Cardiac muscle cell (in vitro differentiated cells and primary cell): ENCODE measurements around the gene ADORA2B. TPM values are rescaled to one million over a fixed set of nuclear protein-coding genes. Genes with fewer than 3 reads are reported as not detected.

Experiments
- DNase-seq, 2 donors: peaks; one replicate each; pipeline versions ENCODE4 v3.0.0 to v3.0.0-alpha.2; 2010 to 2017; ENCODE audit warnings: low read depth in 1 of 2, low spot score in 1 of 2
- H3K27ac ChIP-seq: fragments of 200-600 bp; sonication (generic); 2 replicates; pipeline ENCODE4 v1.5.1; 2016
- H3K27me3 ChIP-seq: fragments of 200-600 bp; sonication (generic); 2 replicates; pipeline ENCODE4 v1.6.0; 2016; ENCODE audit warnings: control low read depth
- H3K36me3 ChIP-seq: fragments of 200-600 bp; sonication (generic); 2 replicates; pipeline ENCODE4 v1.5.1; 2016; ENCODE audit warnings: control low read depth
- H3K4me1 ChIP-seq: fragments of 200-600 bp; sonication (generic); 2 replicates; pipeline ENCODE4 v1.8.1; 2017; ENCODE audit warnings: low read depth, mild to moderate bottlenecking, mixed run types
- H3K4me3 ChIP-seq: fragments of 200-600 bp; sonication (generic); 2 replicates; pipeline ENCODE4 v1.5.1; 2016; ENCODE audit warnings: mild to moderate bottlenecking
- H3K9me3 ChIP-seq: fragments of 200-600 bp; sonication (generic); 2 replicates; pipeline ENCODE4 v1.5.1; 2017; ENCODE audit warnings: low read depth, mild to moderate bottlenecking, control low read depth
- polyA plus RNA-seq: library from polyadenylated mRNA; unstranded; fragments of >200 nt; fragmentation: Nextera tagmentation; extraction: Ambion mirVana; gene quantifications from 2 replicates; pipeline ENCODE4 v1.2.1, GENCODE V29; 2016
- total RNA-seq: library from RNA; depleted of rRNA; stranded (reverse); fragments of >200 nt; gene quantifications from 2 replicates; pipeline ENCODE4 v1.2.3, GENCODE V29; 2016
- TF ChIP-seq, protein P1 (sequence below): IDR thresholded peaks from 2 replicates; pipeline ENCODE4 v1.5.1; 2012; ENCODE audit warnings: low read depth, mild to moderate bottlenecking, low read length

Gene ADORA2B
- total and polyA plus RNA-seq, 2 experiments from 2014 or later = 10.5 to 11.6 TPM

DNA sequence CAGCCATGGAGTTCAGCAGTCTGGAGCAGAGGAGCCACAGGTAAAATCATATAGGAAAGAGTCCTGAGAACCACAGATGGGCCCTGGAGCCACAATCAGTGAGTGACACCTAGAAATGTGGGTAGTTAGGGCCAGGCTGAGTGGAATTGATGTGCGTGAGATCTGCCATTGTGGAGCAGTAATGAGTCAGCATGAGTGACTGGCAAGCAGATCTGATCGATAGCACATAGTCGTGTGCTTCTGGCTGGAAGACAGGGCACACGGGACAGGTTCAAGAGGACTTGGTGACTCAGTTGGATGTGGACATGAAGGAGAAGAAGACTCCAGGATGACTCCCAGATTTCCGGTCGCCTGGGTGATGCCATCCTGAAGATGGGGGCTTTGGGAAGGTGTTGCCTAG lies 12.3 kb downstream of the ADORA2B start:
- no peaks in the 10 kb centered on the region for H3K27me3 ChIP-seq
- H3K4me3 ChIP-seq = no peak overlapping the region
- TF ChIP-seq, protein P1, sequence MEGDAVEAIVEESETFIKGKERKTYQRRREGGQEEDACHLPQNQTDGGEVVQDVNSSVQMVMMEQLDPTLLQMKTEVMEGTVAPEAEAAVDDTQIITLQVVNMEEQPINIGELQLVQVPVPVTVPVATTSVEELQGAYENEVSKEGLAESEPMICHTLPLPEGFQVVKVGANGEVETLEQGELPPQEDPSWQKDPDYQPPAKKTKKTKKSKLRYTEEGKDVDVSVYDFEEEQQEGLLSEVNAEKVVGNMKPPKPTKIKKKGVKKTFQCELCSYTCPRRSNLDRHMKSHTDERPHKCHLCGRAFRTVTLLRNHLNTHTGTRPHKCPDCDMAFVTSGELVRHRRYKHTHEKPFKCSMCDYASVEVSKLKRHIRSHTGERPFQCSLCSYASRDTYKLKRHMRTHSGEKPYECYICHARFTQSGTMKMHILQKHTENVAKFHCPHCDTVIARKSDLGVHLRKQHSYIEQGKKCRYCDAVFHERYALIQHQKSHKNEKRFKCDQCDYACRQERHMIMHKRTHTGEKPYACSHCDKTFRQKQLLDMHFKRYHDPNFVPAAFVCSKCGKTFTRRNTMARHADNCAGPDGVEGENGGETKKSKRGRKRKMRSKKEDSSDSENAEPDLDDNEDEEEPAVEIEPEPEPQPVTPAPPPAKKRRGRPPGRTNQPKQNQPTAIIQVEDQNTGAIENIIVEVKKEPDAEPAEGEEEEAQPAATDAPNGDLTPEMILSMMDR = no peak
- H3K36me3 ChIP-seq = no peaks in the 10 kb centered on the region
- H3K9me3 ChIP-seq = no peaks in the 10 kb centered on the region
- H3K27ac ChIP-seq = no peak overlapping the region
- H3K4me1 ChIP-seq = no peaks in the 10 kb centered on the region
- no peak for DNase-seq

DNA sequence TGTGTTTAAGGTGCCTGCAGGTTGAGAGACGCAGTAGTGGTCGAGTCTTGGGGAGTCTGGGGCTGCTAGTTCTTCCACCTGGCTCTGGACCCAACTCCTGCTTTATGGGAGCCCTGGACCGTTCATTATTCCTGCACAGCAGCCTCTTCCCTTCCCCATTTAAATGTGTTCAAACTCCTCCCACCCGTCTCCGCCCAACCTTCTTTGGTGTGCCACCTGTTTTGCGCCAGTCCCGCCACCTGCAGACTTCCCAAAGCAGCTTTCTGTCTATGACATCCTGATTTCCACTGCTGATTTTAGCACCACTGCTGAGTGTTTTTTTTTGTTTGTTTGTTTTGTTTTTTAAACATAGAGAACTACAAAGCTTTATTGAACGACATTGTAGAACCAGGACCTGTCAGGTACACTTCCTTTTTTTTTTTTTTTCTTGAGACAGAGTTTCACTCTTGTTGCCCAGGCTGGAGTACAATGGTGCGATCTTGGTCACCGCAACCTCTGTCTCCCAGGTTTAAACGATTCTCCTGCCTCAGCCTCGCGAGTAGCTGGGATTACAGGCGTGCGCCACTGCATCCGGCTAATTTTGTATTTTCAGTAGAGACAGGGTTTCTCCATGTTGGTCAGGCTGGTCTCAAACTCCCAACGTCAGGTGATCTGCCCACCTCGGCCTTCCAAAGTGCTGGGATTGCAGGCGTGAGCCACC lies 12.8 kb downstream of the ADORA2B start:
- TF ChIP-seq, protein P1 = no peak

DNA sequence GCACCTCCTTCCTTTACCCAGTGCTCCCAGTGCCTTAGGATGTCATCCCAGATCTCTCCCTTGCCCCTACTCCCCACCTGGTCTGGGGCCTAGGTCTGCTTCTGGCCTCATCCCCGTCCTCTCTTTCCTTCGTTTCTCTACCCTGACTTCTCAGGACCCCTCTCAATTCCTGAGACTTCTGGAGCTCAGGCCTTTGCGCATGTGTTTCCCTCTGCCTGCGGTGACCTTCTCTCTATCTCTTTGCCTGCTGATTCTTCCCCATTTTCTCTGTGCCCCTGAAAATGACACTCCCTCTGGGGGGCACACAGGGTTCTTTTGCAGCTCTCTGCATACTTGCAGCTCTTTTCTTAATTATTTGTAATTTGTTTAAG lies 13.5 kb downstream of the ADORA2B start:
- H3K27me3 ChIP-seq = no peaks in the 10 kb centered on the region
- H3K4me3 ChIP-seq = no peak overlapping the region
- H3K36me3 ChIP-seq = no peaks in the 10 kb centered on the region
- no peaks in the 10 kb centered on the region for H3K9me3 ChIP-seq
- TF ChIP-seq, protein P1 = no peak
- DNase-seq = no peak
- H3K27ac ChIP-seq = no peak overlapping the region
- H3K4me1 ChIP-seq = no peaks in the 10 kb centered on the region

More for the DNA sequence above, 12.8 kb downstream of the ADORA2B start:
- no peaks in the 10 kb centered on the region for H3K36me3 ChIP-seq
- DNase-seq = no peak
- no peaks in the 10 kb centered on the region for H3K27me3 ChIP-seq
- H3K4me1 ChIP-seq = no peaks in the 10 kb centered on the region
- no peak overlapping the region for H3K4me3 ChIP-seq
- H3K9me3 ChIP-seq = no peaks in the 10 kb centered on the region
- H3K27ac ChIP-seq = no peak overlapping the region

DNA sequence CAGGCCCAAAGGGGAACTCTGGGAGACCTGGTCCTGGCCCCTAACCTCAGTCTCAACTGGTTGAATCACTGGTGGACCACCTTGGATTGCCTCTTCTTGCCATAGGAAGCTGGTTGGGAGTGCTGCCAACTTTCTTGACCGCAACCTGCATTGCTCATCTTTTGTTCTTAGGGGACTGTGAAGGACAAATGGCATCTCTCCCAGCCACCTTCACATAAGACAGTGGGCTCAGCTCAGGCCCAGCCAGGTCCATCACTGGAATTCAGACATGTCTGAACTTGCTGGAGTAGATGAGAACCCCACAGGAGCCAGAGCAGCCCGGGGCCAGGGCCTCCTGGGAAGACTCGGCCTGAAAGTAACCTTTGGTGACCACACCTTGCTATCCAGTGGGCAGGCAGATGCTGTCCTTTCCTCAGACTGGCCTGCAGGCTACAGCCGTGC lies 18.8 kb downstream of the ADORA2B start:
- H3K27ac ChIP-seq = no peak overlapping the region
- peak in 1 of 2 donors; percentile 66 for DNase-seq
- H3K36me3 ChIP-seq = no peaks in the 10 kb centered on the region
- TF ChIP-seq, protein P1 = no peak
- H3K4me1 ChIP-seq = peaks cover 24% of the 10 kb centered on the region
- H3K9me3 ChIP-seq = no peaks in the 10 kb centered on the region
- H3K4me3 ChIP-seq = no peak overlapping the region
- H3K27me3 ChIP-seq = no peaks in the 10 kb centered on the region

DNA sequence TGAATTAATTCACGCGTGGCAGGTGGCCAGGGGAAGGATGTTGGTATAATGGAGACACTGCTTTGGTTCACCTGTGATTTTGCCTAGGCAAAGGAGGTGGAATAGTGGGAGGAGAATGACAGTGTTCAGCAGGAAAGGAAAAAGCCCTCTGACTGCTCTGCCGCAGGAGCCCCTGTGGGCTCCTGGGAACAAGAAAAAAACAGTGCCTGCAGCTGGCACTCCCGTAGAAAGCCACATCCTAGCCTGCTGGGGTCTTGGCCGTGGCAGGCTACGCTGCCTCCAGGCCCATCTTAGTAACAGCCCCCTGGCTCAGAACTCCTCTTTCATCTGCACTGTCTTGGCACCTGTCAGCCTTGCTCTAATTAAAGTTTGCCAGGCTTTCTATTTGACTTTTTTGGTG lies 20.6 kb downstream of the ADORA2B start:
- H3K4me3 ChIP-seq = no peak overlapping the region
- no peaks in the 10 kb centered on the region for H3K27me3 ChIP-seq
- peaks cover 24% of the 10 kb centered on the region for H3K4me1 ChIP-seq
- H3K27ac ChIP-seq = peak overlapping the region; percentile 78
- H3K9me3 ChIP-seq = no peaks in the 10 kb centered on the region
- TF ChIP-seq, protein P1 = no peak
- no peak for DNase-seq
- no peaks in the 10 kb centered on the region for H3K36me3 ChIP-seq
